Hepatocyte (in vitro differentiated cells): ENCODE measurements around the gene TMEM204. TPM values are rescaled to one million over a fixed set of nuclear protein-coding genes. Genes with fewer than 3 reads are reported as not detected.

Experiments
- DNase-seq: peaks from one replicate; pipeline ENCODE4 v3.0.0-alpha.2; 2016; ENCODE audit warnings: low spot score
- H2AFZ ChIP-seq: fragments of 200-600 bp; sonication (generic); 2 replicates; pipeline ENCODE4 v1.6.0; 2016; ENCODE audit warnings: antibody characterized with exemption, mild to moderate bottlenecking
- H3K27ac ChIP-seq: fragments of 200-600 bp; sonication (generic); 2 replicates; pipeline ENCODE4 v1.5.1; 2016; ENCODE audit warnings: mild to moderate bottlenecking
- H3K27me3 ChIP-seq: fragments of 200-600 bp; sonication (generic); 2 replicates; pipeline ENCODE4 v1.6.1; 2016
- H3K36me3 ChIP-seq: fragments of 200-600 bp; sonication (generic); replicated peaks from 2 replicates; pipeline ENCODE4 v1.5.1; 2016; ENCODE audit warnings: low read depth; ENCODE audit not compliant: insufficient read depth
- H3K4me1 ChIP-seq: fragments of 200-600 bp; sonication (generic); 2 replicates; pipeline ENCODE4 v1.5.1; 2016; ENCODE audit warnings: mild to moderate bottlenecking, moderate library complexity; ENCODE audit not compliant: insufficient read depth
- H3K4me2 ChIP-seq: fragments of 200-600 bp; sonication (generic); 2 replicates; pipeline ENCODE4 v1.6.0; 2016
- H3K4me3 ChIP-seq: fragments of 200-600 bp; sonication (generic); 2 replicates; pipeline ENCODE4 v1.5.1; 2016; ENCODE audit warnings: mild to moderate bottlenecking
- H3K79me2 ChIP-seq: fragments of 200-600 bp; sonication (generic); 2 replicates; pipeline ENCODE4 v1.6.0; 2017; ENCODE audit warnings: mild to moderate bottlenecking
- H3K9me2 ChIP-seq: fragments of 200-600 bp; sonication (generic); replicated peaks from 2 replicates; pipeline ENCODE4 v1.6.0; 2017; ENCODE audit warnings: mild to moderate bottlenecking; ENCODE audit not compliant: insufficient read depth
- H3K9me3 ChIP-seq: fragments of 200-600 bp; sonication (generic); 2 replicates; pipeline ENCODE4 v1.5.1; 2016; ENCODE audit warnings: low read depth, mild to moderate bottlenecking
- H4K20me1 ChIP-seq: fragments of 200-600 bp; sonication (generic); 2 replicates; pipeline ENCODE4 v1.6.0; 2016; ENCODE audit warnings: mild to moderate bottlenecking; ENCODE audit not compliant: insufficient read depth, poor library complexity, severe bottlenecking
- CTCF ChIP-seq: fragments of 200-600 bp; sonication (generic); IDR thresholded peaks from 2 replicates; pipeline ENCODE4 v1.5.1; 2016; ENCODE audit warnings: antibody characterized with exemption, mild to moderate bottlenecking; ENCODE audit not compliant: poor library complexity
- EZH2 ChIP-seq: fragments of 200-600 bp; sonication (generic); IDR thresholded peaks from 2 replicates; pipeline ENCODE4 v1.6.1; 2016; ENCODE audit warnings: antibody characterized with exemption, mild to moderate bottlenecking, borderline replicate concordance
- EZH2phosphoT487 ChIP-seq: fragments of 200-600 bp; sonication (generic); IDR thresholded peaks from one replicate; pipeline ENCODE4 v1.6.1; 2018; ENCODE audit warnings: antibody characterized with exemption, mild to moderate bottlenecking, low read depth, moderate library complexity; ENCODE audit not compliant: unreplicated experiment, severe bottlenecking
- WGBS: methylation state at CpG from one replicate; pipeline ENCODE4 v1.1.6; 2016; ENCODE audit warnings: low lambda C conversion rate; ENCODE audit errors: missing lambda C conversion rate; 5-methylcytosine and 5-hydroxymethylcytosine counted together
- polyA plus RNA-seq: library from polyadenylated mRNA; unstranded; fragments of >200 nt; fragmentation: Nextera tagmentation; extraction: Ambion mirVana; gene quantifications from 2 replicates; pipeline ENCODE4 v1.2.1, GENCODE V29; 2016
- total RNA-seq: library from RNA; depleted of rRNA; stranded (reverse); fragments of >200 nt; gene quantifications from 2 replicates; pipeline ENCODE4 v1.2.3, GENCODE V29; 2014

The TMEM204 gene
- total and polyA plus RNA-seq, 2 experiments from 2014 or later, result 2.7 to 5.4 TPM

- Histone ChIP-seq H3K27me3 (no peaks in the 10 kb centered on the region), H3K4me1 (peaks cover 5% of the 10 kb centered on the region)
These were observed 7.0 kb downstream of the TMEM204 start for GRCh38 chr16:1540556-1540855.

GRCh38 chr16:1541293-1542165, 8.1 kb downstream of the TMEM204 start:
- no peaks in the 10 kb centered on the region for H3K27me3 ChIP-seq
- H2AFZ ChIP-seq, result no peak overlapping the region
- peaks cover 3% of the 10 kb centered on the region for H3K79me2 ChIP-seq

More at GRCh38 chr16:1540556-1540855, 7.0 kb downstream of the TMEM204 start:
- H3K79me2 ChIP-seq, result peaks cover 4% of the 10 kb centered on the region
- no peak for DNase-seq
- TF ChIP-seq EZH2phosphoT487, result no peak
- TF ChIP-seq EZH2, result no peak
- TF ChIP-seq CTCF, result no peak
- no peak overlapping the region for H3K27ac ChIP-seq
- 96% methylated on average over 8 of the region's 8 CpGs for WGBS
- no peak overlapping the region for H2AFZ ChIP-seq
- no peaks in the 10 kb centered on the region for H3K9me2 ChIP-seq
- no peaks in the 10 kb centered on the region for H4K20me1 ChIP-seq
- H3K4me2 ChIP-seq, result no peak overlapping the region
- H3K36me3 ChIP-seq, result no peaks in the 10 kb centered on the region
- no peak overlapping the region for H3K4me3 ChIP-seq
- H3K9me3 ChIP-seq, result no peaks in the 10 kb centered on the region

GRCh38 chr16:1542166-1542500, 8.7 kb downstream of the TMEM204 start:
- no peaks in the 10 kb centered on the region for H4K20me1 ChIP-seq
- H3K9me2 ChIP-seq, result no peaks in the 10 kb centered on the region
- no peaks in the 10 kb centered on the region for H3K27me3 ChIP-seq
- no peak overlapping the region for H3K4me2 ChIP-seq
- no peak overlapping the region for H3K27ac ChIP-seq
- H3K4me3 ChIP-seq, result no peak overlapping the region
- peaks cover 3% of the 10 kb centered on the region for H3K4me1 ChIP-seq
- no peak for DNase-seq
- H3K79me2 ChIP-seq, result no peaks in the 10 kb centered on the region
- H3K9me3 ChIP-seq, result no peaks in the 10 kb centered on the region
- TF ChIP-seq EZH2 (no peak), CTCF (no peak), EZH2phosphoT487 (no peak)
- 87% methylated on average over 2 of the region's 2 CpGs for WGBS
- H2AFZ ChIP-seq, result no peak overlapping the region
- H3K36me3 ChIP-seq, result no peaks in the 10 kb centered on the region

More at GRCh38 chr16:1541293-1542165, 8.1 kb downstream of the TMEM204 start:
- 95% methylated on average over 38 of the region's 41 CpGs for WGBS
- Histone ChIP-seq H3K9me2 (no peaks in the 10 kb centered on the region), H3K9me3 (no peaks in the 10 kb centered on the region), H3K4me3 (no peak overlapping the region), H3K4me1 (peaks cover 3% of the 10 kb centered on the region), H3K27ac (no peak overlapping the region), H4K20me1 (no peaks in the 10 kb centered on the region), H3K36me3 (no peaks in the 10 kb centered on the region), H3K4me2 (no peak overlapping the region)
- no peak for DNase-seq
- TF ChIP-seq CTCF (no peak), EZH2 (no peak)

GRCh38 chr16:1542533-1542932, 9.1 kb downstream of the TMEM204 start:
- no peak overlapping the region for H3K27ac ChIP-seq
- H3K4me3 ChIP-seq, result no peak overlapping the region
- whole genome bisulfite sequencing, result 97% methylated on average over 18 of the region's 18 CpGs
- H3K36me3 ChIP-seq, result no peaks in the 10 kb centered on the region
- DNase-seq, result no peak
- no peaks in the 10 kb centered on the region for H3K9me3 ChIP-seq
- H3K4me2 ChIP-seq, result no peak overlapping the region
- H3K9me2 ChIP-seq, result no peaks in the 10 kb centered on the region
- peaks cover 3% of the 10 kb centered on the region for H3K4me1 ChIP-seq
- H3K79me2 ChIP-seq, result no peaks in the 10 kb centered on the region
- H4K20me1 ChIP-seq, result no peaks in the 10 kb centered on the region
- H3K27me3 ChIP-seq, result no peaks in the 10 kb centered on the region
- TF ChIP-seq EZH2 (no peak), EZH2phosphoT487 (no peak), CTCF (no peak)
- H2AFZ ChIP-seq, result no peak overlapping the region
